Measurements from ENCODE around the gene IRAK4.

GRCh38 chr12:43835264-43835655, 76.5 kb downstream of the IRAK4 start:
- no peak for TF ChIP-seq POLR2AphosphoS5 (IDR thresholded peaks at IDR 0.05)
- no peak for TF ChIP-seq POLR2A (IDR thresholded peaks at IDR 0.05)
